Left ventricle myocardium superior (tissue), 1 donor: Measurements from ENCODE around the gene GDF7. TPM values are rescaled to one million over a fixed set of nuclear protein-coding genes. Genes with fewer than 3 reads are reported as not detected.
"Not testable (repeated sequence)": the region's sequence is repeated elsewhere in the genome, so short reads cannot be mapped to it uniquely, and the experiment has no call there.

ENCODE experiments used
- ATAC-seq: fragments of 200-7000 bp; cut with Tn5 transposase; one replicate; pipeline ENCODE4 v1.9.1; 2020; ENCODE audit warnings: mild to moderate bottlenecking, moderate library complexity
- DNase-seq: peaks from one replicate; pipeline ENCODE4 v3.0.0-alpha.2; 2020
- intact Hi-C: fragments of 100-400 bp; cut with micrococcal nuclease; formaldehyde crosslinking; loops from one replicate; pipeline ENCODE4 v1.11.0; 2022
- total RNA-seq: library from RNA; stranded (reverse); fragmentation: NEBNext Ultra II Directional; extraction: Animal tissue kit (Norgen Biotek cat#: 25700); gene quantifications from one replicate; pipeline ENCODE4 v1.2.1, GENCODE V29; 2021
- donor health status: DM: no; HTN: yes; CAD: no; lungs with severe emphysema.

The GDF7 gene
- total RNA-seq, 1 donor from 2014 or later = 0.32 TPM

DNA sequence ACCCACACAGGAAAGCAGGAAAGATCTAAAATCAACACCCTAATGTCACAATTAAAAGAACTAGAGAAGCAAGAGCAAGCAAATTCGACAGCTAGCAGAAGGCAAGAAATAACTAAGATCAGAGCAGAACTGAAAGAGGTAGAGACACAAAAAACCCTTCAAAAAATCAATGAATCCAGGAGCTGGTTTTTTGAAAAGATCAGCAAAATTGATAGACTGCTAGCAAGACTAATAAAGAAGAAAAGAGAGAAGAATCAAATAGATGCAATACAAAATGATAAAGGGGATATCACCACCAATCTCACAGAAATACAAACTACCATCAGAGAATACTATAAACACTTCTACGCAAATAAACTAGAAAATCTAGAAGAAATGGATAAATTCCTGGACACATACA lies 47.5 kb downstream of the GDF7 start:
- ATAC-seq, DNase-seq, intact Hi-C loops: not testable (repeated sequence)

DNA sequence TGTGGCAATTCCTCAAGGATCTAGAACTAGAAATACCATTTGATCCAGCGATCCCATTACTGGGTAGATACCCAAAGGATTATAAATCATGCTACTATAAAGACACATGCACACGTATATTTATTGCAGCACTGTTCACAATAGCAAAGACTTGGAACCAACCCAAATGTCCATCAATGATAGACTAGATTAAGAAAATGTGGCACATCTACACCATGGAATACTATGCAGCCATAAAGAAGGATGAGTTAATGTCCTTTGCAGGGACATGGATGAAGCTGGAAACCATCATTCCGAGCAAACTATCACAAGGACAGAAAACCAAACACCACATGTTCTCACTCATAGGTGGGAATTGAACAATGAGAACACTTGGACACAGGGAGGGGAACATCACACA lies 49.2 kb downstream of the GDF7 start:
- intact Hi-C loops, ATAC-seq, DNase-seq: not testable (repeated sequence)

DNA sequence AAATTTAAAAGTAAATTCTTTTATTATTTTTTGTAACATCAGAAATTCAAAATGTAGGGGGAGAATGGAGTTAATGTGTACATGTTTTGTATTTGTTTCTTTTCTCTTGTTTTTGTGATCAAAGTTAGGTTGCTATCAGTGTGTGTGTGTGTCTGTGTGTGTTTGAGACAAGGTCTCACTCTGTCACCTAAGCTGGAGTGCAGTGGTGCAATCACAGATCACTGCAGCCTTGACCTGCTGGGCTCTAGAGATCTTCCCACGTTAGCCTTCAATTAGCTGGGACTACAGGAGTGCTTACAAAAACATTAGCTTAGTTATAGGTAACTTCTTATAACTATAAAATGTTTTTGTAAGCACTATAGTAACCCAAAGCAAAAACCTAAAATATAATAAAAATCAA lies 50.7 kb downstream of the GDF7 start:
- ATAC-seq = no peak
- intact Hi-C loops = no loop called here
- no peak for DNase-seq

DNA sequence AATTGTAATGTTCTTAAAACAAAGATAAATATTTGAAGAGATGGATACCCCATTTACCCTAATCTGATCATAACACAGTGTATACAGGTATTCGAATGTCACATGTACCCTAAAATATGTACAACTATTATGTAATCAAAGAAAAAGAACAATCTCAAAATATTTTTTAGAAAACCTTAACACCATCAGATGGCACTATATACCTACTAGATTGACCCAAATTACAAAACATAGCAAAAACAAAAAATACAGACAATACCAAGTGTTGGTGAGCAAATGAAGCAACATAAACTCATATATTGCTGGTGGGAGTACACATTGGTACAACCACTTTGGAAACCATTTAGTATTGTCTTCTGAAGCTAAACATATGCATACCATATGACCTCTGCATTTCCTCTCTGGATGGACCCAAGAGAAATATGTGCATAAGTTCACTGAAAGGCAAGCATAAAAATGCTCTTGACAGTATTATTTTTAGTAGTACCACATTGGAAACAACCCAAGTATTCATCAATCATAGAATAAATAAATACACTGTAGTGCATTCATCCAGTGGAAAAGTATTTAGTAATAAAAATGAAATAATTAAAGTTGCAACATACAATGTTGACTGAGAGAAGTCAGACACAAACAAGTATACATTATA lies 55.8 kb downstream of the GDF7 start:
- DNase-seq (no peak), ATAC-seq (no peak)
- intact Hi-C loops = no loop called here

DNA sequence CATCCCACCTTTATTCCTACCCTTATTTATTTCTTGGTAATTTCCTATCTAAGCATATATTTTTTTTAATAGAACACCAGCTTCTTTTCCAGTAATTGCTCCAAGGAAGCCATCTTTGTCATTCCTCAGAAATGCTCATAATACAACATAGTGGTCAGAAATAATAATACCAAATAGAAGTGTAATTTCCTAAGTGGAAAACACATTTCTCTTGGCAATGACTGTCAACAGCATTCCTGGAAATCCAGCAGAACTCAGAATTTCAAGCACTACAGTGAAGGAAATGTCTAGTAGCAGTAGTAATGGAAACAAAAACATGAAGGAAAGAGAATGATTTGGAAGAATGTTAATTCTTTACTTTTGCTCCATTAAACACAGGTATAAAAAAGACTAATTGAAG lies 56.6 kb downstream of the GDF7 start:
- DNase-seq (no peak), ATAC-seq (no peak)
- intact Hi-C loops = no loop called here

DNA sequence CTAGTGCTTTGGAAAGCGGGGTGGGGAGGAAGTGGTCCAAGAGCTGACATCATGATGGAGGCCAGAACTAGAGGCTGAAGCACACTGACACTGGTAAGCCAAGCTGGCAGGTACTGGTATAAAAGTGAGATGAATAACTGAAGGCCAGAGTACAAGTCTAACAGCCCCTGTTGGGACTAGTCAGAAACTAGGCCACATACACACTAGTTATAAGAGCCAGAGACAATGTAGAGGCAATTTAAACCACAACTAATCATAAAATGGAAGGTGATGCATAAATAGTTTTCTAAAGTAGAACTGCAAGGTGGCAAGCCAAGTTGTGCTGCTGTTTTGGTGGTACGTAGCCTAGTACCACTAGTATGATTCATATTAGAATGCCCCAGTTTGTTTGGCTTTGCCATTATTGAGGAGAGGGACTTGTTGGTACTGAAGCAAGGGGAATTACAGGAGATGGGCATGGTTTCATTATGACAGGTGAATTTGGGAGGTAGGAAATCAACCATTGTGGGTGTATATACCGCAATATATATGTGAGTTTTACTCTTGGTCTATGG lies 57.6 kb downstream of the GDF7 start:
- intact Hi-C loops = no loop called here
- DNase-seq = no peak
- no peak for ATAC-seq

DNA sequence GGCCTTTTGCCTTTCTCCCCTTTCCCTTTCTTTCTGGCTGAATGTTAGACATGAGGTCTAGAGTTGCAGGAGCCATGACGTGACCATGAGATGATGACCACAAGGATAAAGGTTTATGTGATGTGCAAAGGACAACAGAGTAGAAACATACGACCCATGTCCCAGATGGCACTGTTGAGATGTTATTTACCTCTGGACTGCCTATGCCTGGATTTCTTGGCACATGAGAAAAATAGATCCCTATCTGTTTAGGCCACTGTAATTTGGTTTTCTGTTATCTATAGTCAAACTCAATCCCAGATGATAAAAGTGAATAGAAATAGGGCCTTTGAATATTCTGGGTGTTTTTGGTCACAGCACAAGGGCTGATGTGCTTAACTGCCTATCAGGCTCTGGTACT lies 58.8 kb downstream of the GDF7 start:
- DNase-seq (no peak), ATAC-seq (no peak)
- intact Hi-C loops = no loop called here

DNA sequence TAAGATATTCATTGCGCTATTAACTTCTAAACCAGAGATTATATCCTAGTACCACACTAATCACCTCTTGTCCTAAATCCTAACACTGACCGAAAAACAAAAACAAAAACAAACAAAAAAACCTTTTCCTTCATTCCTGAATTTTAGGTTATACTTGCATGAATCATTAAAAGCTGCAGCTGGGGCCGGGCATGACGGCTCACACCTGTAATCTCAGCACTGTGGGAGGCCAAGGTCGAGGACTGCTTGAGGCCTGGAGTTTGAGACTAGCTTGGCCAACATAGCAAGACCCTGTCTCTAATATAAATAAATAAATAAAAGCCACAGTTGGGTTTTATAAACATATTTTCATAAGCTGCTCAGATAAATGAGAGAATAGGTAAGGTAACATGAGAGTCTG lies 60.0 kb downstream of the GDF7 start:
- no peak for DNase-seq
- ATAC-seq = no peak
- intact Hi-C loops = no loop called here

DNA sequence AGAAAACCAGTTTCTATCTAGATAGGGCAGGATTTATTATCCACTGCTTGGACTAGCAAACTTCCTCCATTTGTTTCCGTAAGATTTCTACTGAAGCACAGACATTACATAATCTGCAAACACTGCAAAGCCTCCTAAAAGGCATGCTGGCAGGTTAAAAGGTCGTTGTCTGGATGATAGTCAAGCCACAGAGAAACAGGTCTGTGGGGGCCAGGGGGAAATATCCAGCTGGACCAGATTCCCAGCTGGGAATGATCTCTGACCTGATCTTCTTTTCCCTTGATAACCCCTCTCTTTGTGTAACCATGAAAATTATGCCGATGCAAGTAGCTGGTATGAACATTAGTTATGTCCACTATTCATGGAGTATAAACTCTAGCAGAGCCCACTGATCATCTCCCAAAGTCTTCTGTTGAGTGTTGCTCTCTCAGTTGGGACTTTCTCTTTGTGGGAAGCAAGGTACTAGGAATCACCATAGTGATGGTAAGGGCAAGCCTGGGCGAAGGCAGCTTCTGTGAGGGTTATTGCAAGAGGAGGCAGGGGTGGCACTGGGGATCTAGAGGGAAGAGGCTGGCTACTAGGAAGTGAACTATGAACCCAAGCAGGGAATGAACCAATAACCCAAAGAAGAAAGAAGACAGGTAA lies 61.3 kb downstream of the GDF7 start:
- no peak for DNase-seq
- ATAC-seq = no peak

More for the DNA sequence above, 61.3 kb downstream of the GDF7 start:
- intact Hi-C loops = no loop called here

Other genes with a start within 250 kb of the GDF7 start
- gene RHOB, start 220.1 kb upstream of the GDF7 start, total RNA-seq = 182 TPM
- gene HS1BP3, start 16.0 kb upstream of the GDF7 start, total RNA-seq = 20.2 TPM
- 5.4 TPM for gene LDAH, start 156.0 kb downstream of the GDF7 start, total RNA-seq